Activated CD8-positive, alpha-beta T cell treated with anti-CD3 and anti-CD28 coated beads, Interleukin-2, amount 10 ng/mL, durations not matched to agents 7 days and 5 days (primary cell): ENCODE data around the gene MYRFL. TPM values are rescaled to one million over a fixed set of nuclear protein-coding genes. Genes with fewer than 3 reads are reported as not detected.

Source experiments
- ATAC-seq: fragments of 150-1000 bp; cut with Tn5 transposase; one replicate; pipeline ENCODE4 v1.10.0; 2021; ENCODE audit warnings: moderate library complexity
- CTCF ChIA-PET: fragments of 350-600 bp; sonication (Branson Sonifier 250); formaldehyde crosslinking; loops from one replicate; lab custom pipeline; 2021; ENCODE audit warnings: antibody characterized with exemption; lab: Charles Lee
- POLR2A ChIA-PET: fragments of 350-600 bp; sonication (Branson Sonifier 250); formaldehyde crosslinking; loops from one replicate; lab custom pipeline; 2021; ENCODE audit warnings: antibody characterized with exemption; lab: Charles Lee
- DNase-seq: peaks from one replicate; pipeline ENCODE4 v3.0.0-alpha.2; 2020
- H3K27ac Mint-ChIP-seq: one replicate; pipeline ENCODE4 v1.8.0; 2021; ENCODE audit warnings: mild to moderate bottlenecking, mixed read lengths
- H3K27me3 Mint-ChIP-seq: one replicate; pipeline ENCODE4 v1.8.0; 2021; ENCODE audit warnings: low read depth, mixed read lengths
- H3K36me3 Mint-ChIP-seq: one replicate; pipeline ENCODE4 v1.8.0; 2021; ENCODE audit warnings: low read depth, mixed read lengths
- H3K4me1 Mint-ChIP-seq: one replicate; pipeline ENCODE4 v1.8.0; 2021; ENCODE audit warnings: low read depth, mixed read lengths
- H3K4me3 Mint-ChIP-seq: one replicate; pipeline ENCODE4 v1.8.0; 2021; ENCODE audit warnings: mild to moderate bottlenecking, mixed read lengths
- H3K9me3 Mint-ChIP-seq: one replicate; pipeline ENCODE4 v1.8.0; 2022; ENCODE audit warnings: mixed read lengths; ENCODE audit not compliant: insufficient read depth
- total RNA-seq, 2 experiments: library from RNA; stranded (reverse); gene quantifications; one replicate each; pipeline ENCODE4 v1.2.3, GENCODE V29; 2021

Gene MYRFL
- total RNA-seq, 2 experiments from 2014 or later: not detected

DNA sequence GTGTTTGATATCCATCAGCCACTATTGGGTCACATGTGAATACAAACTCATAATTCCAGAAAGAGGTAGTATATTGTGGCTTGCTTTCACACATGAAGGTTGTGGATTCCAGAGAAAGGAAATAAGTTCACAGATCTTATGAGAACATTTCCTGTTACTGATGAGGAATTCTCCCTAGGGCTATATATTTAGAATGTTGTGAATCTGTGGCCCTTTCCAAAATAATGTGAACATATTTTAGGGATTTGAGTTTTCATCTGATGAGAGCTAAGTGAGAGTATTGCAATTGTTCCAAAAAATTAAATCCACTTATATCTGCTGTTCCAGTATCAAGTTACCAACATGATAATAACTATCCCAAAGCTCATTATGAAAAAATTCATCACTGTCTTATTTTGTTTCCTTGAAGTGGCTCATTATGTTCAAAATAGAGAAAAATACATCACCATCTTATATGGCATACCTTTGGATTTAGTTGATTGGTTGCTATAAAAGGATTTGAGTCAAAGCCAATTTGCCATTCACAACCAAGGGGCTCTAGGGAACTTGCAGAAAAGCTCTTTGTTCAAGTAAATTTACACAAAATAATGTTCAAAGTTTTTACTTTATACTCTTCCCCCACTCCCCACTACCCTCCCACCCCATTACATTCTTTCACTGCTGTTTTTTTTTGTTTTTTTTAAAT lies 76.3 kb downstream of the MYRFL start:
- no peak overlapping the region for H3K4me3 Mint-ChIP-seq
- no peaks in the 10 kb centered on the region for H3K4me1 Mint-ChIP-seq
- no peaks in the 10 kb centered on the region for H3K9me3 Mint-ChIP-seq
- no peaks in the 10 kb centered on the region for H3K27me3 Mint-ChIP-seq
- no peaks in the 10 kb centered on the region for H3K36me3 Mint-ChIP-seq
- ChIA-PET POLR2A (no interaction called here), CTCF (interaction anchor here (0.8 to 4.6 kb wide), 18 partner anchors 9 to 844 kb away, joined by 3 to 24 read pairs (median 4); no protein-coding TSS in a partner anchor)
- DNase-seq: no peak
- H3K27ac Mint-ChIP-seq: no peak overlapping the region
- no peak for ATAC-seq

DNA sequence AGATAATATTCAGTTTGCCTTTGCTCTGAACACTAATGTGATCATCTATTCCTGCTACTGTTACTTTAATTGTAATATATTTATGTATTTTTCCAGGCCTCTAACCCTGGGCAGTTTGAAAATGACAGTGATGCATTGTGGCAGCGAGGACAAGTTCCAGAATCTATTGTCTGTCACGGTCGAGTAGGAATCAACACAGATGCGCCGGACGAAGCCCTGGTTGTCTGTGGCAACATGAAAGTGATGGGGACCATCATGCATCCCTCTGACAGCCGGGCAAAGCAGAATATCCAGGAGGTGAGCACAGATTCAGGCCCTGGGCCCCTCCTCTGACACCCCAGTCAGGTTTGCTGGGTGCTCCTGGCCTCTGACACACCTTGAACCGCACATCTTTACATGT lies 78.5 kb downstream of the MYRFL start:
- CTCF ChIA-PET: interaction anchor here (1.4 to 2.0 kb wide), 3 partner anchors 24 to 687 kb away, joined by 4 to 13 read pairs (median 5); no protein-coding TSS in a partner anchor
- H3K9me3 Mint-ChIP-seq: no peaks in the 10 kb centered on the region
- no peak overlapping the region for H3K4me3 Mint-ChIP-seq
- ATAC-seq (no peak), DNase-seq (no peak)
- no peaks in the 10 kb centered on the region for H3K4me1 Mint-ChIP-seq
- no peak overlapping the region for H3K27ac Mint-ChIP-seq
- POLR2A ChIA-PET: no interaction called here
- no peaks in the 10 kb centered on the region for H3K27me3 Mint-ChIP-seq
- no peaks in the 10 kb centered on the region for H3K36me3 Mint-ChIP-seq

DNA sequence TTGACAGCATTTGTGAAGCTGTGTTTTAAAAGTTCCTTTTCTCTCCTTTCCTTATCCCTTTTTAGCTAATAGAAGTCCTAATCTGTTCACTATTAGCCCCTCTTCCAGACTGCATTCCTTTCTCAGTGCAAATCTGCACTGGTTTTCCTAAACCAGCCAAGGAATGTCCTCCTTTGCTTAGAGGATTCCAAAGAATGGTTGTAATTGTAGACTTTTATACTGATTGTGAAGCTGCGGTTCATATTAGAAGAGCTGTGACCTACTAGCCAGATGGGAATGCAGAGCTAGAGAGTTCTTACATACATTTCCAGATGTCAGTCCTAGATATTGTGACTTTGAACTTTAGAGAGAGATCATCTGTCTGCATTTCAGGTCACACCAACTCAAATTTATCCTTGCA lies 79.8 kb downstream of the MYRFL start:
- Mint-ChIP-seq H3K27me3 (no peaks in the 10 kb centered on the region), H3K4me1 (no peaks in the 10 kb centered on the region), H3K9me3 (no peaks in the 10 kb centered on the region), H3K4me3 (no peak overlapping the region), H3K27ac (no peak overlapping the region), H3K36me3 (no peaks in the 10 kb centered on the region)
- no peak for ATAC-seq
- no peak for DNase-seq
- CTCF ChIA-PET: interaction anchor here (1.3 to 2.0 kb wide), 3 partner anchors 15 to 672 kb away, joined by 3 to 13 read pairs (median 4); no protein-coding TSS in a partner anchor
- POLR2A ChIA-PET: no interaction called here

- ChIA-PET POLR2A (no interaction called here), CTCF (interaction anchor here (1.0 to 2.0 kb wide), 2 partner anchors 26 to 671 kb away, joined by 4 to 13 read pairs; no protein-coding TSS in a partner anchor)
- DNase-seq (no peak), ATAC-seq (no peak)
- H3K4me3 Mint-ChIP-seq: no peak overlapping the region
- no peaks in the 10 kb centered on the region for H3K4me1 Mint-ChIP-seq
- no peak overlapping the region for H3K27ac Mint-ChIP-seq
- H3K27me3 Mint-ChIP-seq: no peaks in the 10 kb centered on the region
- no peaks in the 10 kb centered on the region for H3K36me3 Mint-ChIP-seq
- no peaks in the 10 kb centered on the region for H3K9me3 Mint-ChIP-seq
Measured at GRCh38 chr12:69905801-69906200, 80.8 kb downstream of the MYRFL start.

DNA sequence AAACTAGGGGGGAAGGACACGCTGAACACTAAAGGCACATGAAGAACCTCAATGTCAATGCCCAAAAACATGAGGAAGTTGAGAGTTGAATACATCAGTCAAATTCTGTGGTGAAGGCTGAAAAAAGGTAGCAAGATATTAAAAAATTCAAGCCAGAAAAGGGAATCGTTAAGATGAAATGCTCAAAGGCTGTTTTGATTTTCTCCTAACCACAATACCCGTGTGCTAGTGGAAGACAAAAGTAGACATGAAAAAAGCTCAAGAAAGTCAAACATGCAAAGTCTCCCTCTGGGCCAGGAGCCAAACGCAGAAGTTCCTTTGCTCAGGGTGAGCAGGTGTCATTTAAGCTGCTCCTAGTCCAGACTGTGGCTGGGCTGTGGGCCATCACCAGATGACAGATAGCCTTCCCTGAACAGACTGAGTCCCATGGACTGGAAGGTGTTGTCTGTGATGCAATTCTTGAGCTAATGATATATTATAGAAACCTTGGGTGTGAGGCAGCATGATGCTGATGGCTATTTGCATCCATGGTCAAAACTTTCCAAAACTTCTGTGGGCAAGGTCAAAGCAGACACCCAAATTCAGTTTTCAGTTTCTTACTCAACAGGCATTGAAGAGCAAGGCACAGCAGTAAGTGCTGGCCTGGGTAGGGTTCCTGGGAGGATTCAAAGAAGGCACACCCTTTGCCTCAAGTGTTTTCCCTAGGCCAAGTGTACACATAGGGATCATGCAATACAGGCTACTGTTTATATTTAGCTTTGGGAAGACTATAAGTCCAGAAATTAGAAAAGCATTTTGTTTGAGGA lies 81.6 kb downstream of the MYRFL start:
- Mint-ChIP-seq H3K4me1 (no peaks in the 10 kb centered on the region), H3K27me3 (no peaks in the 10 kb centered on the region), H3K36me3 (no peaks in the 10 kb centered on the region), H3K9me3 (no peaks in the 10 kb centered on the region), H3K4me3 (no peak overlapping the region), H3K27ac (no peak overlapping the region)
- ChIA-PET POLR2A (no interaction called here), CTCF (interaction anchor here (1.0 kb wide), 1 partner anchor 671 kb away, joined by 4 read pairs; no protein-coding TSS in a partner anchor)
- no peak for DNase-seq
- no peak for ATAC-seq

GRCh38 chr12:69908203-69908602 lies 83.2 kb downstream of the MYRFL start:
- ATAC-seq (no peak), DNase-seq (no peak)
- Mint-ChIP-seq H3K4me1 (no peaks in the 10 kb centered on the region), H3K27me3 (no peaks in the 10 kb centered on the region), H3K4me3 (no peak overlapping the region), H3K27ac (no peak overlapping the region), H3K36me3 (no peaks in the 10 kb centered on the region), H3K9me3 (no peaks in the 10 kb centered on the region)
- POLR2A ChIA-PET: no interaction called here
- CTCF ChIA-PET: interaction anchor here (2.0 kb wide), 1 partner anchor 669 kb away, joined by 4 read pairs; no protein-coding TSS in a partner anchor

DNA sequence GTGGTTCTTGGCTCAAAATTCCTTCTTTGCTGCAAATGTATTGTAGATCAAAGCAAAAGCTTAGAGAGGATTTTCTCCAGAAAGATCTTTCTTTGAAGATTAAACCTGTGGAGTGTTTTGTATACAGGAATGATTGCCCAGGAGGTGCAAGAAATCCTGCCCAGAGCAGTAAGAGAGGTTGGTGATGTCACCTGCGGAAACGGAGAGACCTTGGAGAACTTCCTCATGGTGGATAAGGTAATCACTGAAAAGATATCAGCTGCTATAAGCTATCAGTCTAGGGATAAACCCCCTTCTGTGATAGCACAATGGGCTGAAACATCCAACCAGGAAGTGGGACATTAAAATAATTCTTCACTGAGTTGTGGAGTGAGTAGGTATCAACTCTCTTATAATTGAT lies 85.7 kb downstream of the MYRFL start:
- no peaks in the 10 kb centered on the region for H3K9me3 Mint-ChIP-seq
- H3K4me1 Mint-ChIP-seq: no peaks in the 10 kb centered on the region
- CTCF ChIA-PET: interaction anchor here (2.4 kb wide), 1 partner anchor 10 kb away, joined by 11 read pairs; no protein-coding TSS in a partner anchor
- no peak overlapping the region for H3K4me3 Mint-ChIP-seq
- POLR2A ChIA-PET: no interaction called here
- H3K36me3 Mint-ChIP-seq: no peaks in the 10 kb centered on the region
- ATAC-seq (no peak), DNase-seq (no peak)
- H3K27me3 Mint-ChIP-seq: no peaks in the 10 kb centered on the region
- no peak overlapping the region for H3K27ac Mint-ChIP-seq

GRCh38 chr12:69913526-69913925 lies 88.5 kb downstream of the MYRFL start:
- Mint-ChIP-seq H3K9me3 (no peaks in the 10 kb centered on the region), H3K27ac (no peak overlapping the region), H3K27me3 (peaks cover 2% of the 10 kb centered on the region), H3K36me3 (no peaks in the 10 kb centered on the region), H3K4me3 (no peak overlapping the region), H3K4me1 (no peaks in the 10 kb centered on the region)
- ChIA-PET POLR2A (no interaction called here), CTCF (no interaction called here)
- no peak for ATAC-seq
- no peak for DNase-seq

DNA sequence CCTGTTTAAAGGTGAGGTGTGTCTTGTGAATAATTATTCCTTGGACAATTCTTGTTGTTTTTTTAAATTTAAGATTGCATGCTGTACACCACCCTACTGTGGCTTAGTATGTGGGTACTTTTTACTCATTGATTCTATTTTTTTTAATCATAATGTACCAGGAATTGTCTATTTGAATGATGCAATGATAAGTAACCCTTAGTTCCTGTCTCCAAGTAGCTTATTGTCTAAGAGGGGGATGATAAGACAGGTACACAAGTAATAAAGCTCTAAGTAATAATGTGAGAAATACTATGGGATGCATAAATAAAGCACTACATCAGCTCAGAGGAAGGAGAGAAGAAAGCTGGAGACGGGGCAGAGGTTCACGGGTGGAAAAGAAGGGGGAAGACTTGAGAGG lies 90.9 kb downstream of the MYRFL start:
- ChIA-PET POLR2A (no interaction called here), CTCF (no interaction called here)
- Mint-ChIP-seq H3K4me1 (no peaks in the 10 kb centered on the region), H3K4me3 (no peak overlapping the region), H3K27ac (no peak overlapping the region), H3K9me3 (no peaks in the 10 kb centered on the region), H3K27me3 (peaks cover 5% of the 10 kb centered on the region), H3K36me3 (no peaks in the 10 kb centered on the region)
- DNase-seq (no peak), ATAC-seq (no peak)

GRCh38 chr12:69916544-69917235 lies 91.7 kb downstream of the MYRFL start:
- ChIA-PET POLR2A (no interaction called here), CTCF (no interaction called here)
- Mint-ChIP-seq H3K36me3 (no peaks in the 10 kb centered on the region), H3K4me3 (no peak overlapping the region), H3K27ac (no peak overlapping the region), H3K27me3 (peaks cover 5% of the 10 kb centered on the region), H3K4me1 (no peaks in the 10 kb centered on the region), H3K9me3 (no peaks in the 10 kb centered on the region)
- no peak for ATAC-seq
- no peak for DNase-seq

DNA sequence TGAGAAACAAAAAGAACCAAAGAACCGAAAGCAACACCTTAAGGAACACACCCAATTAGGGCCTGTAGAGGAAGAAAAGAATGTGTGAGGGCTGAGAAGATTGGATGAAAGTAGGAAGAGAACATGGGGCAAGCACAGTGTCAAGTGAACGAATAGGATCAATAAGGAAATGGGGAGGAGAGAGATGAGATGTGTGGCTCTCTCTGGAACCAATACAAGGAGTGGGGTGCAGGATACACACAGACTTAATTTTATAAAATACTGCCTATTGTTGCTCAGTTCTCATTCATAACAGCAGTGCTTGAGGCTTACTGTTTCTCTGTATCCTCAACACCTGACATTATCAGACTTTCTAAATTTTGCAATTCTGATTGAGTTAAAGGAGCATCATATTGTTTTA lies 93.3 kb downstream of the MYRFL start:
- no peaks in the 10 kb centered on the region for H3K9me3 Mint-ChIP-seq
- DNase-seq (no peak), ATAC-seq (no peak)
- no peak overlapping the region for H3K4me3 Mint-ChIP-seq
- peaks cover 5% of the 10 kb centered on the region for H3K27me3 Mint-ChIP-seq
- ChIA-PET POLR2A (no interaction called here), CTCF (interaction anchor here (0.7 kb wide), 1 partner anchor 17 kb away, joined by 3 read pairs; no protein-coding TSS in a partner anchor)
- H3K4me1 Mint-ChIP-seq: no peaks in the 10 kb centered on the region
- no peak overlapping the region for H3K27ac Mint-ChIP-seq
- H3K36me3 Mint-ChIP-seq: no peaks in the 10 kb centered on the region
